HEK293T (cell line): ENCODE data around the gene PCDH12.
A peak's percentile ranks its signal among the peaks of the same experiment; 100 is the strongest.
"Not testable (repeated sequence)": the region's sequence is repeated elsewhere in the genome, so short reads cannot be mapped to it uniquely, and the experiment has no call there.

Experiments used
- CTCF ChIA-PET: fragments of 350-600 bp; formaldehyde crosslinking; extraction: SDS; loops from one replicate; lab custom pipeline; 2021; ENCODE audit warnings: antibody characterized with exemption, inconsistent platforms; lab: Yijun Ruan, JAX
- POLR2A ChIA-PET: fragments of 350-600 bp; formaldehyde crosslinking; extraction: SDS; loops from one replicate; lab custom pipeline; 2020; ENCODE audit warnings: antibody characterized with exemption, inconsistent platforms; lab: Yijun Ruan, JAX
- DNase-seq: peaks from one replicate; pipeline ENCODE4 v3.0.0; 2012; ENCODE audit warnings: mixed read lengths; ENCODE audit errors: extremely low spot score
- ARNT ChIP-seq: fragments of 450-650 bp; IDR thresholded peaks from 2 replicates; pipeline ENCODE4 v1.6.1; 2017; ENCODE audit warnings: mild to moderate bottlenecking
- BHLHE40 ChIP-seq: fragments of 450-650 bp; IDR thresholded peaks from 2 replicates; pipeline ENCODE4 v1.6.1; 2016; ENCODE audit warnings: mild to moderate bottlenecking, moderate library complexity, borderline replicate concordance
- CTBP1 ChIP-seq: fragments of 450-650 bp; IDR thresholded peaks from 2 replicates; pipeline ENCODE4 v1.6.1; 2016; ENCODE audit warnings: borderline replicate concordance
- ELF4 ChIP-seq: fragments of 450-650 bp; IDR thresholded peaks from 2 replicates; pipeline ENCODE4 v1.6.1; 2017; ENCODE audit warnings: antibody characterized with exemption
- FOXA1 ChIP-seq: fragments of 450-650 bp; IDR thresholded peaks from 2 replicates; pipeline ENCODE4 v1.6.1; 2016; ENCODE audit warnings: mild to moderate bottlenecking
- FOXK2 ChIP-seq: fragments of 450-650 bp; IDR thresholded peaks from 2 replicates; pipeline ENCODE4 v1.6.1; 2016; ENCODE audit warnings: mild to moderate bottlenecking
- FOXM1 ChIP-seq: fragments of 450-650 bp; IDR thresholded peaks from 2 replicates; pipeline ENCODE4 v1.6.1; 2017; ENCODE audit warnings: mild to moderate bottlenecking, borderline replicate concordance
- HDGF ChIP-seq: fragments of 450-650 bp; IDR thresholded peaks from 2 replicates; pipeline ENCODE4 v1.6.1; 2017; ENCODE audit warnings: antibody characterized with exemption, borderline replicate concordance
- L3MBTL2 ChIP-seq: fragments of 450-650 bp; conservative IDR thresholded peaks from 2 replicates; pipeline ENCODE4 v1.6.1; 2016; ENCODE audit warnings: mild to moderate bottlenecking
- LEF1 ChIP-seq: fragments of 450-650 bp; IDR thresholded peaks from 2 replicates; pipeline ENCODE4 v1.6.1; 2017; ENCODE audit warnings: mild to moderate bottlenecking, borderline replicate concordance
- NFRKB ChIP-seq: fragments of 450-650 bp; IDR thresholded peaks from 2 replicates; pipeline ENCODE4 v1.6.1; 2016; ENCODE audit warnings: mild to moderate bottlenecking, moderate library complexity
- PKNOX1 ChIP-seq: fragments of 450-650 bp; IDR thresholded peaks from 2 replicates; pipeline ENCODE4 v1.6.1; 2016
- SP1 ChIP-seq: fragments of 450-650 bp; IDR thresholded peaks from 2 replicates; pipeline ENCODE4 v1.6.1; 2017
- SUZ12 ChIP-seq: fragments of 450-650 bp; IDR thresholded peaks from 2 replicates; pipeline ENCODE4 v1.6.1; 2016; ENCODE audit warnings: mild to moderate bottlenecking
- TARDBP ChIP-seq: fragments of 450-650 bp; IDR thresholded peaks from 2 replicates; pipeline ENCODE4 v1.6.1; 2016
- ZNF384 ChIP-seq: fragments of 450-650 bp; IDR thresholded peaks from 2 replicates; pipeline ENCODE4 v1.6.1; 2016

Gene PCDH12

GRCh38 chr5:141923448-141924313, 34.3 kb downstream of the PCDH12 start, which contains the start of gene DELE1:
Gene DELE1 (plus strand): TSS chr5:141923871. CDS start chr5:141923942, 71 bp downstream.
- POLR2A ChIA-PET, result interaction anchor here (0.6 to 3.6 kb wide), 30 partner anchors 9 to 287 kb away, joined by 3 to 47 read pairs (median 4); partner anchors contain the start of genes HDAC3, PCDH1, RELL2 and RNF14
- DNase-seq, result peak; percentile 91
- TF ChIP-seq BHLHE40 (no peak), CTBP1 (no peak), PKNOX1 (peak; percentile 8; the same call in 1 of the 2 replicates), SP1 (no peak), ELF4 (peak; percentile 56; the same call in 1 of the 2 replicates), L3MBTL2 (peak; percentile 63), TARDBP (no peak), ZNF384 (no peak)
- CTCF ChIA-PET, result interaction anchor here (0.6 to 2.0 kb wide), 4 partner anchors 9 to 238 kb away, joined by 3 to 7 read pairs (median 4); partner anchors contain the start of gene RNF14

GRCh38 chr5:141922827-141923447, 35.1 kb downstream of the PCDH12 start:
- ChIA-PET POLR2A (interaction anchor here (0.6 to 3.6 kb wide), 25 partner anchors 9 to 286 kb away, joined by 3 to 47 read pairs (median 4); partner anchors contain the start of genes HDAC3, PCDH1, RELL2 and RNF14), CTCF (interaction anchor here (0.6 to 2.0 kb wide), 4 partner anchors 9 to 237 kb away, joined by 4 to 7 read pairs (median 6); partner anchors contain the start of gene RNF14)

DNA sequence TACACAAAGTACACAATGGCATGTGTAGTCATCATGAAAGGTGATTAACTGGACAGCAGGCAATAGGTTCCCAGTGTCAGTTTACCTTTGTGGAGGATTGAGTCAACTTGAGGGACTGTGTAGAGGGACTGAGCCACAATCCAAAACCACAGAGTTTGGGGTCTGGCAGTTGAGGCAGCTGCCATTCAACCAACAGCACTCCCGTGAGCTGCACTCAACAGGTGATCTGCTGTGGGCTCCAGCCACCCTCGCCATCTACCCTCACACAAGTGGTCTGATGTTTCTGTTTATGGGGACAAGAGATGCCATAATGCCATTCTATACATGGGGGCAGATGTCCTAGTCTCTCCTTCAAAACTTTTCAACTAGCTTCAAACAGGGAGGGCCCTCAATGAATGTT, 37.2 kb downstream of the PCDH12 start:
- ChIA-PET POLR2A (interaction anchor here (3.6 kb wide), 1 partner anchor 40 kb away, joined by 47 read pairs; the partner anchor contains the start of gene PCDH1), CTCF (no interaction called here)
- no peak for TF ChIP-seq L3MBTL2
- no peak for TF ChIP-seq PKNOX1
- no peak for TF ChIP-seq TARDBP
- no peak for TF ChIP-seq NFRKB
- no peak for TF ChIP-seq ELF4
- TF ChIP-seq FOXA1, result no peak
- no peak for TF ChIP-seq BHLHE40
- no peak for TF ChIP-seq FOXK2
- no peak for TF ChIP-seq SP1
- TF ChIP-seq SUZ12, result no peak
- no peak for TF ChIP-seq HDGF
- no peak for TF ChIP-seq ARNT
- TF ChIP-seq ZNF384, result no peak
- TF ChIP-seq CTBP1, result no peak
- TF ChIP-seq FOXM1, result no peak
- no peak for TF ChIP-seq LEF1
- DNase-seq, result no peak

More at GRCh38 chr5:141922827-141923447, 35.1 kb downstream of the PCDH12 start:
- not testable (repeated sequence) for DNase-seq

DNA sequence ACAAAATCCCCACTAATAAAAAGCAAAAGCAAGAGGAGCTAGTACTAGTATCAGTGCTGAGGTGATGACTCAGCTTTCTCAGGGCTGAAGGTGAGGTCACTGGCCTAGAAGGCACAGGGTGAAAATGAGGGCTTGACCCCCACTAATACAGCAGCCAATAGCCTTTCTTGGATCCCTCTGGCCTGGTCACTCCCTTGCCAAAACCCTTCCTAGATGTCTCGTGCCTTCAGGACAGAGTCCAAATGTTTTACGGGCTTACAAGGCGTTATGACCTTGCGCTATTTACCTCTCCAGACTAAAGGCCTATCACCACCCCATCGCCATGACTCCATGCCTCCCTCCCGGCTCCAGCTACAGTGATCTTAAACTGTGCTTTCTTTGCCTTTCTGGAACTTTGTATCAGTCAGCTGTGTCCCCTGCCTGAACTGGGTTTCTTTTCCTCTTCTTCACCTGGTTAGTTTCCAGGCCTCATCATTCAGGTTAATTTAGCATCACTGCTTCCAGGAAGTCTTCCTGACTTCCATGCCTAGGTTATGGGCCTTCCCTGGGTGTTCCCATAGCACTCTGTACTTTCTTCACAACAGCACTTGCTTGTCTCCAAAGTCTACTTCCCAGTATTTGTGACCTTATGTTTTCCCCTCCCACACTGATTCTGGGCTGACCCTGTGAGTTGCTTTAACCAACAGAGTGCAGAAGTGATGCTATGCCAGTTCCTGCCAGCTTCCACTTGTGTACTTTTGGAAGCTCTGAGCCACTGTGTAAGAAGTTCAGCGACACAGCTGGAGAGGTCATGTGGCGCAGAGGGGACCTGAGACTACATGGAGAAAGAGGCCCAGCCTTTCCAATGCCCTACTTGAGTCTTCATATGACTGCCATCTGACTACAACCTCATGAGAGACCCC, 38.5 kb downstream of the PCDH12 start:
- DNase-seq, result no peak
- ChIA-PET CTCF (no interaction called here), POLR2A (no interaction called here)
- TF ChIP-seq SP1 (no peak), ZNF384 (no peak), ARNT (no peak), L3MBTL2 (no peak), ELF4 (no peak), SUZ12 (no peak), HDGF (no peak), NFRKB (no peak), PKNOX1 (no peak), BHLHE40 (no peak), CTBP1 (no peak), FOXK2 (no peak)

DNA sequence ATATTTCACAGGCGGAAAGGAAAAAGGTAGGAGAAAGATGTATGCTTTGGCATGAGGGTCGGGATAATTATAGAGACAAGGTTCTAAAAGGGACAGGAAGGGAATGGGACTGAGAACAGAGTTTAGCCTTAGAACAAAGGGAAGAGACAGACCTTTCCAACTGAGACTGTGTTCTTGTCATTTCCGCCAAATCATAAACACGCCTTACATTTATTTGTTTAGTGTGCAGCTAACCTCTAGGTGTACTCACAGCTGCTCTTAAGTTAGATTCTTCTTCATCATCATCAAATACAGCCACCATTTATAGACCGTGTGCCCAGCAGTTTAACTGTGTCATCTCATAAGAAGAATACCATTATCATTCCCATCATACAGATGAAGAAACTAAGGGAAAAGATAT, 40.2 kb downstream of the PCDH12 start:
- no peak for TF ChIP-seq SUZ12
- TF ChIP-seq SP1, result no peak
- TF ChIP-seq FOXA1, result no peak
- TF ChIP-seq TARDBP, result no peak
- TF ChIP-seq L3MBTL2, result no peak
- no peak for TF ChIP-seq NFRKB
- TF ChIP-seq ZNF384, result no peak
- TF ChIP-seq BHLHE40, result no peak
- TF ChIP-seq PKNOX1, result no peak
- no peak for TF ChIP-seq ELF4
- TF ChIP-seq FOXM1, result no peak
- TF ChIP-seq FOXK2, result no peak
- no peak for DNase-seq
- ChIA-PET POLR2A (no interaction called here), CTCF (no interaction called here)
